Head of caudate nucleus (tissue), 42 donors: ENCODE results near the gene PLAC9.
A peak's percentile ranks its signal among the peaks of the same experiment; 100 is the strongest.
"Not testable (repeated sequence)": the region's sequence is repeated elsewhere in the genome, so short reads cannot be mapped to it uniquely, and the experiment has no call there.

Experiments used
- DNase-seq, 42 donors: peaks; one replicate each; pipeline versions ENCODE4 v3.0.0 to v3.0.0-alpha.2; 2020 to 2021; ENCODE audit warnings: mixed read lengths in 7 of 42
- intact Hi-C: fragments of 100-400 bp; cut with DNase I; formaldehyde crosslinking; loops from one replicate; pipeline ENCODE4 v1.15.0; 2022

PLAC9 gene

GRCh38 chr10:80132299-80133139 is at the start of gene PLAC9:
Gene PLAC9 (plus strand): TSS chr10:80132730. CDS start chr10:80132763, 33 bp downstream.
- intact Hi-C loops: no loop called here

GRCh38 chr10:80090121-80090520 is 42.4 kb upstream of the PLAC9 start:
- DNase-seq: no peak
- intact Hi-C loops: no loop called here

More at GRCh38 chr10:80132299-80133139, at the start of gene PLAC9:
- no peak for DNase-seq

- intact Hi-C loops: no loop called here
- DNase-seq: no peak
Observed at GRCh38 chr10:80094231-80094630, 38.3 kb upstream of the PLAC9 start.

GRCh38 chr10:80098272-80098671 is 34.3 kb upstream of the PLAC9 start:
- intact Hi-C loops, DNase-seq: not testable (repeated sequence)

GRCh38 chr10:80099295-80099694 is 33.2 kb upstream of the PLAC9 start:
- intact Hi-C loops, DNase-seq: not testable (repeated sequence)

- intact Hi-C loops: no loop called here
Observed at GRCh38 chr10:80100116-80100515, 32.4 kb upstream of the PLAC9 start.

GRCh38 chr10:80100861-80101695 is 31.5 kb upstream of the PLAC9 start:
- no peak for DNase-seq
- intact Hi-C loops: no loop called here

More at GRCh38 chr10:80100116-80100515, 32.4 kb upstream of the PLAC9 start:
- DNase-seq: no peak

GRCh38 chr10:80104066-80104926 is 28.2 kb upstream of the PLAC9 start:
- no peak for DNase-seq
- intact Hi-C loops: no loop called here

GRCh38 chr10:80108576-80109239 is 23.8 kb upstream of the PLAC9 start:
- intact Hi-C loops: no loop called here
- DNase-seq: peak in 1 of 42 donors; percentile 14

GRCh38 chr10:80110986-80111385 is 21.5 kb upstream of the PLAC9 start:
- intact Hi-C loops: no loop called here
- peak in 1 of 42 donors; percentile 29 for DNase-seq

GRCh38 chr10:80118669-80119068 is 13.9 kb upstream of the PLAC9 start:
- intact Hi-C loops: no loop called here
- peak in 1 of 42 donors; percentile 12 for DNase-seq

- intact Hi-C loops: no loop called here
- DNase-seq: peak in 1 of 42 donors; percentile 21
Observed at GRCh38 chr10:80122110-80122710, 10.3 kb upstream of the PLAC9 start.

- peak in 11 of 42 donors; percentile 16 to 64 (median 49) for DNase-seq
- intact Hi-C loops: no loop called here
Observed at GRCh38 chr10:80122746-80123145, 9.8 kb upstream of the PLAC9 start.

GRCh38 chr10:80126876-80127275 is 5.7 kb upstream of the PLAC9 start:
- no peak for DNase-seq
- intact Hi-C loops: no loop called here

- DNase-seq: no peak
- intact Hi-C loops: no loop called here
Observed at GRCh38 chr10:80131499-80131901, 1.0 kb upstream of the PLAC9 start.

GRCh38 chr10:80133206-80133605 is 676 bp downstream of the PLAC9 start:
- peak in 2 of 42 donors; percentile 2 to 32 for DNase-seq
- intact Hi-C loops: no loop called here

- peak in 1 of 42 donors; percentile 2 for DNase-seq
- intact Hi-C loops: not testable (repeated sequence)
Observed at GRCh38 chr10:80133687-80134086, 1.2 kb downstream of the PLAC9 start.

- intact Hi-C loops: no loop called here
- peak in 1 of 42 donors; percentile 36 for DNase-seq
Observed at GRCh38 chr10:80136134-80136571, 3.6 kb downstream of the PLAC9 start.
